Measurements from ENCODE around the gene SMIM33. TPM values are rescaled to one million over a fixed set of nuclear protein-coding genes. Genes with fewer than 3 reads are reported as not detected.
"Not testable (repeated sequence)": the region's sequence is repeated elsewhere in the genome, so short reads cannot be mapped to it uniquely, and the experiment has no call there.

SMIM33 gene
- total RNA-seq, 5 donors from 2014 or later (not counting 1 experiment from before 2014, with no cell fraction given): 0.13 to 1.1 (median 0.47) TPM

GRCh38 chr5:139435676-139436075 is 35.1 kb upstream of the SMIM33 start:
- H3K4me1 ChIP-seq (ENCODE audit: control insufficient read depth in 1 of 2, extremely low read depth in 1 of 2, insufficient read depth in 2 of 2, low read length in 2 of 2): peaks cover 7 to 14% of the 10 kb centered on the region in 2 experiments
- Mint-ChIP-seq H3K27me3 (no peaks in the 10 kb centered on the region), H3K9me3 (no peaks in the 10 kb centered on the region), H3K4me1 (peaks cover 29 to 34% (median 32%) of the 10 kb centered on the region in 3 donors), H3K4me3 (no peak overlapping the region), H3K36me3 (peaks cover 9% of the 10 kb centered on the region), H3K27ac (no peak overlapping the region)
- H3K27ac ChIP-seq (ENCODE audit: low read length): no peak overlapping the region
- ChIA-PET CTCF (interaction anchor here (0.6 to 0.9 kb wide), 2 partner anchors 86 to 1886 kb away, joined by 3 to 5 read pairs; no protein-coding TSS in a partner anchor), POLR2A (no interaction called here)
- H3K4me3 ChIP-seq (ENCODE audit: control insufficient read depth in 1 of 2, extremely low read depth in 1 of 2, low read length in 1 of 2): no peak overlapping the region
- no peaks in the 10 kb centered on the region for H3K9me3 ChIP-seq
- no peak for ATAC-seq (replicated peaks in 1 of 4)
- H3K27me3 ChIP-seq (replicated peaks in 1 of 2; ENCODE audit: control insufficient read depth in 2 of 2, extremely low read depth in 1 of 2, insufficient read depth in 2 of 2, low read length in 1 of 2): no peaks in the 10 kb centered on the region
- peaks cover 9 to 12% of the 10 kb centered on the region in 2 donors for H3K36me3 ChIP-seq (ENCODE audit: control insufficient read depth in 2 of 2, extremely low read depth in 1 of 2, insufficient read depth in 1 of 2, low read length in 1 of 2)
- WGBS (ENCODE audit: insufficient coverage): no CpG with 5 or more reads among the region's 3 CpGs
- DNase-seq: no peak

- DNase-seq (no peak), ATAC-seq (replicated peaks in 1 of 4) (no peak)
- peak overlapping the region; percentile 60 to 99 for H3K27ac Mint-ChIP-seq
- H3K27me3 Mint-ChIP-seq: no peaks in the 10 kb centered on the region
- H3K9me3 ChIP-seq: no peaks in the 10 kb centered on the region
- H3K4me3 Mint-ChIP-seq: peak overlapping the region; percentile 86 to 99 (median 98)
- peaks cover 38 to 50% (median 40%) of the 10 kb centered on the region in 3 donors for H3K4me1 Mint-ChIP-seq
- H3K36me3 Mint-ChIP-seq: peaks cover 9% of the 10 kb centered on the region
- CTCF ChIA-PET: interaction anchor here (0.6 to 2.2 kb wide), 12 partner anchors 9 to 722 kb away, joined by 3 to 16 read pairs (median 5); partner anchors contain the start of genes SMIM33 (in 1 of the 2) and STING1 (in 1 of the 2)
- WGBS (ENCODE audit: insufficient coverage): 52% methylated on average over 8 of the region's 8 CpGs
- H3K36me3 ChIP-seq (ENCODE audit: control insufficient read depth in 2 of 2, extremely low read depth in 1 of 2, insufficient read depth in 1 of 2, low read length in 1 of 2): peaks cover 3 to 8% of the 10 kb centered on the region in 2 donors
- peak overlapping the region; percentile 25 to 83 for H3K4me3 ChIP-seq (ENCODE audit: control insufficient read depth in 1 of 2, extremely low read depth in 1 of 2, low read length in 1 of 2)
- H3K27me3 ChIP-seq (replicated peaks in 1 of 2; ENCODE audit: control insufficient read depth in 2 of 2, extremely low read depth in 1 of 2, insufficient read depth in 2 of 2, low read length in 1 of 2): peaks cover 0 to 2% of the 10 kb centered on the region in 2 experiments
- POLR2A ChIA-PET: interaction anchor here in 1 of 2 donors (1.8 kb wide), 1 partner anchor 43 kb away, joined by 9 read pairs; the partner anchor contains the start of gene STING1
- no peaks in the 10 kb centered on the region for H3K9me3 Mint-ChIP-seq
- peak overlapping the region; percentile 45 for H3K27ac ChIP-seq (ENCODE audit: low read length)
- H3K4me1 ChIP-seq (ENCODE audit: control insufficient read depth in 1 of 2, extremely low read depth in 1 of 2, insufficient read depth in 2 of 2, low read length in 2 of 2): peaks cover 16 to 21% of the 10 kb centered on the region in 2 experiments
Observed at GRCh38 chr5:139438707-139439012, 32.1 kb upstream of the SMIM33 start.

GRCh38 chr5:139439013-139439903 is 31.5 kb upstream of the SMIM33 start, which contains the start of gene DNAJC18:
Gene DNAJC18 (minus strand): TSS chr5:139439525. CDS start chr5:139439445, 80 bp downstream.
- Mint-ChIP-seq H3K4me3 (peak within 1 kb of the TSS; percentile 86 to 99 (median 98)), H3K4me1 (peaks cover 44 to 56% (median 46%) of the 10 kb centered on the region in 3 donors), H3K36me3 (peaks cover 9% of the 10 kb centered on the region), H3K27ac (peak within 1 kb of the TSS; percentile 99 to 100), H3K9me3 (no peaks in the 10 kb centered on the region), H3K27me3 (no peaks in the 10 kb centered on the region)
- whole genome bisulfite sequencing (ENCODE audit: insufficient coverage): 4% methylated on average over 49 of the region's 49 CpGs
- ATAC-seq (replicated peaks in 1 of 4): peak; percentile 89 to 93 (median 92)
- CTCF ChIA-PET: interaction anchor here (0.6 to 2.2 kb wide), 13 partner anchors 9 to 244 kb away, joined by 3 to 16 read pairs (median 5); partner anchors contain the start of genes CXXC5 (in 1 of the 2), SMIM33 (in 1 of the 2) and STING1 (in 1 of the 2)
- H3K4me3 ChIP-seq (ENCODE audit: control insufficient read depth in 1 of 2, extremely low read depth in 1 of 2, low read length in 1 of 2): peak within 1 kb of the TSS; percentile 83 to 90
- H3K9me3 ChIP-seq: no peaks in the 10 kb centered on the region
- peaks cover 0 to 5% of the 10 kb centered on the region in 2 donors for H3K36me3 ChIP-seq (ENCODE audit: control insufficient read depth in 2 of 2, extremely low read depth in 1 of 2, insufficient read depth in 1 of 2, low read length in 1 of 2)
- POLR2A ChIA-PET: interaction anchor here (0.6 to 1.8 kb wide), 6 partner anchors 9 to 97 kb away, joined by 3 to 9 read pairs (median 3); partner anchors contain the start of genes SMIM33 (in 1 of the 2), SPATA24 (in 1 of the 2) and STING1 (in 1 of the 2)
- peaks cover 0 to 2% of the 10 kb centered on the region in 2 experiments for H3K27me3 ChIP-seq (replicated peaks in 1 of 2; ENCODE audit: control insufficient read depth in 2 of 2, extremely low read depth in 1 of 2, insufficient read depth in 2 of 2, low read length in 1 of 2)
- peak within 1 kb of the TSS; percentile 99 for H3K27ac ChIP-seq (ENCODE audit: low read length)
- DNase-seq: peak; percentile 77 to 92 (median 87)
- peaks cover 22 to 27% of the 10 kb centered on the region in 2 experiments for H3K4me1 ChIP-seq (ENCODE audit: control insufficient read depth in 1 of 2, extremely low read depth in 1 of 2, insufficient read depth in 2 of 2, low read length in 2 of 2)

GRCh38 chr5:139440416-139440815 is 30.4 kb upstream of the SMIM33 start:
- H3K4me3 ChIP-seq (ENCODE audit: control insufficient read depth in 1 of 2, extremely low read depth in 1 of 2, low read length in 1 of 2); CTCF ChIA-PET; H3K36me3 Mint-ChIP-seq; H3K27me3 Mint-ChIP-seq; H3K36me3 ChIP-seq (ENCODE audit: control insufficient read depth in 2 of 2, extremely low read depth in 1 of 2, insufficient read depth in 1 of 2, low read length in 1 of 2); H3K9me3 ChIP-seq; H3K27me3 ChIP-seq (replicated peaks in 1 of 2; ENCODE audit: control insufficient read depth in 2 of 2, extremely low read depth in 1 of 2, insufficient read depth in 2 of 2, low read length in 1 of 2); H3K9me3 Mint-ChIP-seq; ATAC-seq (replicated peaks in 1 of 4); DNase-seq: not testable (repeated sequence)
- H3K27ac ChIP-seq (ENCODE audit: low read length): peak overlapping the region; percentile 99
- H3K4me1 ChIP-seq (ENCODE audit: control insufficient read depth in 1 of 2, extremely low read depth in 1 of 2, insufficient read depth in 2 of 2, low read length in 2 of 2): peaks cover 24 to 34% of the 10 kb centered on the region in 2 experiments
- 100% methylated on average over 10 of the region's 17 CpGs for WGBS (ENCODE audit: insufficient coverage)
- POLR2A ChIA-PET: interaction anchor here in 1 of 2 donors (1.8 kb wide), 1 partner anchor 41 kb away, joined by 9 read pairs; the partner anchor contains the start of gene STING1
- H3K4me3 Mint-ChIP-seq: peak overlapping the region in 1 of 3 donors; percentile 99
- peaks cover 45 to 64% (median 48%) of the 10 kb centered on the region in 3 donors for H3K4me1 Mint-ChIP-seq
- peak overlapping the region; percentile 99 to 100 for H3K27ac Mint-ChIP-seq

- WGBS (ENCODE audit: insufficient coverage): 20% methylated on average over 1 of the region's 4 CpGs
- no peaks in the 10 kb centered on the region for H3K36me3 ChIP-seq (ENCODE audit: control insufficient read depth in 2 of 2, extremely low read depth in 1 of 2, insufficient read depth in 1 of 2, low read length in 1 of 2)
- POLR2A ChIA-PET: interaction anchor here in 1 of 2 donors (0.8 kb wide), 1 partner anchor 14 kb away, joined by 3 read pairs; no protein-coding TSS in a partner anchor
- no peak overlapping the region for H3K27ac ChIP-seq (ENCODE audit: low read length)
- no peaks in the 10 kb centered on the region for H3K9me3 ChIP-seq
- no peaks in the 10 kb centered on the region for H3K27me3 Mint-ChIP-seq
- H3K9me3 Mint-ChIP-seq: no peaks in the 10 kb centered on the region
- DNase-seq: peak in 3 of 35 experiments; percentile 24 to 57 (median 29)
- no peak overlapping the region for H3K4me3 ChIP-seq (ENCODE audit: control insufficient read depth in 1 of 2, extremely low read depth in 1 of 2, low read length in 1 of 2)
- peaks cover 22 to 32% of the 10 kb centered on the region in 2 experiments for H3K4me1 ChIP-seq (ENCODE audit: control insufficient read depth in 1 of 2, extremely low read depth in 1 of 2, insufficient read depth in 2 of 2, low read length in 2 of 2)
- no peaks in the 10 kb centered on the region for H3K36me3 Mint-ChIP-seq
- H3K4me3 Mint-ChIP-seq: peak overlapping the region in 2 of 3 donors; percentile 53 to 59
- peaks cover 50 to 75% (median 54%) of the 10 kb centered on the region in 3 donors for H3K4me1 Mint-ChIP-seq
- CTCF ChIA-PET: interaction anchor here (0.6 to 0.9 kb wide), 2 partner anchors 69 to 1413 kb away, joined by 3 read pairs; no protein-coding TSS in a partner anchor
- peak; percentile 18 to 38 (median 26) for ATAC-seq (replicated peaks in 1 of 4)
- H3K27ac Mint-ChIP-seq: peak overlapping the region; percentile 96 to 98
- H3K27me3 ChIP-seq (replicated peaks in 1 of 2; ENCODE audit: control insufficient read depth in 2 of 2, extremely low read depth in 1 of 2, insufficient read depth in 2 of 2, low read length in 1 of 2): peaks cover 0 to 5% of the 10 kb centered on the region in 2 experiments
Observed at GRCh38 chr5:139443831-139444453, 26.9 kb upstream of the SMIM33 start.

Data from T-cell (primary cell).